HG03354 (cell line): ENCODE results near the gene BRF1.
"Not testable (repeated sequence)": the region's sequence is repeated elsewhere in the genome, so short reads cannot be mapped to it uniquely, and the experiment has no call there.

Experiments used
- ATAC-seq: cut with Tn5 transposase; IDR thresholded peaks from one replicate; pipeline ENCODE4 v1.9.1; 2021; ENCODE audit warnings: mild to moderate bottlenecking; ENCODE audit not compliant: unreplicated experiment, poor library complexity, severe bottlenecking

BRF1 gene

GRCh38 chr14:105316968-105317510, 16.2 kb upstream of the BRF1 start:
- no peak for ATAC-seq

- ATAC-seq, result no peak
Measured at GRCh38 chr14:105316577-105316941, 15.8 kb upstream of the BRF1 start.

GRCh38 chr14:105315941-105316576, 15.3 kb upstream of the BRF1 start:
- ATAC-seq, result no peak

GRCh38 chr14:105315211-105315721, 14.5 kb upstream of the BRF1 start:
- ATAC-seq, result peak; percentile 9

- peak; percentile 71 for ATAC-seq
Measured at GRCh38 chr14:105314287-105315200, 13.7 kb upstream of the BRF1 start, which contains the start of gene PACS2. Gene PACS2 (plus strand): TSS chr14:105314748. CDS start chr14:105314919, 171 bp downstream.

GRCh38 chr14:105313381-105314286, 12.8 kb upstream of the BRF1 start:
- peak; percentile 10 for ATAC-seq

- no peak for ATAC-seq
Measured at GRCh38 chr14:105312973-105313372, 12.2 kb upstream of the BRF1 start.

- no peak for ATAC-seq
Measured at GRCh38 chr14:105311838-105312237, 11.0 kb upstream of the BRF1 start.

- no peak for ATAC-seq
Measured at GRCh38 chr14:105309371-105309770, 8.6 kb upstream of the BRF1 start.

GRCh38 chr14:105307052-105307727, 6.4 kb upstream of the BRF1 start:
- ATAC-seq, result no peak

GRCh38 chr14:105305791-105306190, 5.0 kb upstream of the BRF1 start:
- no peak for ATAC-seq

GRCh38 chr14:105305345-105305744, 4.5 kb upstream of the BRF1 start:
- no peak for ATAC-seq

- no peak for ATAC-seq
Measured at GRCh38 chr14:105304565-105304964, 3.8 kb upstream of the BRF1 start.

GRCh38 chr14:105303949-105304348, 3.1 kb upstream of the BRF1 start:
- ATAC-seq, result no peak

- ATAC-seq, result not testable (repeated sequence)
Measured at GRCh38 chr14:105301915-105302249, 1.1 kb upstream of the BRF1 start.

GRCh38 chr14:105301103-105301914, 508 bp upstream of the BRF1 start:
- ATAC-seq, result peak; percentile 64

- peak; percentile 12 for ATAC-seq
Measured at GRCh38 chr14:105299654-105300541, 903 bp downstream of the BRF1 start.
